HEK293 (cell line): Measurements from ENCODE around the gene ZNF296.

Experiments
- CTCF ChIA-PET: fragments of 350-600 bp; formaldehyde crosslinking; extraction: SDS; loops from one replicate; lab custom pipeline; 2021; ENCODE audit warnings: antibody characterized with exemption; lab: Yijun Ruan, JAX
- POLR2A ChIA-PET: fragments of 300-600 bp; formaldehyde crosslinking; extraction: SDS; loops from one replicate; lab custom pipeline; 2020; ENCODE audit warnings: antibody characterized with exemption, inconsistent platforms; lab: Yijun Ruan, JAX
- H3K27ac ChIP-seq: fragments of 200-500 bp; sonication (Bioruptor generic); 2 replicates; pipeline ENCODE4 v1.5.1; 2014; ENCODE audit warnings: low read depth, low read length, control low read depth, inconsistent platforms; ENCODE audit errors: extremely low read depth
- H3K36me3 ChIP-seq, 2 experiments: fragments of 200-500 bp in 1 of 2; sonication (Bioruptor generic) in 1 of 2; 1 replicate in 1 of 2; 2 replicates in 1 of 2; pipeline ENCODE4 v1.5.1; 2014 to 2017; ENCODE audit warnings: inconsistent platforms in 2 of 2, low read length in 2 of 2; ENCODE audit not compliant: control insufficient read depth in 2 of 2, insufficient read depth in 1 of 2
- H3K4me1 ChIP-seq: fragments of 200-500 bp; sonication (Bioruptor generic); 2 replicates; pipeline ENCODE4 v1.5.1; 2014; ENCODE audit warnings: mild to moderate bottlenecking, low read length, inconsistent platforms; ENCODE audit not compliant: control insufficient read depth, insufficient read depth
- H3K4me3 ChIP-seq: 2 replicates; pipeline ENCODE4 v1.5.1; 2011; ENCODE audit warnings: low read depth, mild to moderate bottlenecking, control low read depth, low read length, moderate library complexity
- H3K9me3 ChIP-seq: fragments of 200-500 bp; sonication (Bioruptor generic); 2 replicates; pipeline ENCODE4 v1.5.1; 2014; ENCODE audit warnings: low read depth, low read length, inconsistent platforms; ENCODE audit not compliant: control insufficient read depth, insufficient read depth
- HIC1 ChIP-seq: fragments of 450-650 bp; formaldehyde crosslinking; IDR thresholded peaks from 2 replicates; pipeline ENCODE4 v1.5.1; 2016; ENCODE audit warnings: missing biosample characterization, missing genetic modification characterization
- MEIS1 ChIP-seq: sonication (generic); formaldehyde crosslinking; IDR thresholded peaks from 2 replicates; pipeline ENCODE4 v1.8.1; 2022; ENCODE audit warnings: missing genetic modification reagents, mild to moderate bottlenecking, borderline replicate concordance
- OSR2 ChIP-seq: fragments of 450-650 bp; formaldehyde crosslinking; IDR thresholded peaks from 2 replicates; pipeline ENCODE4 v1.5.1; 2016; ENCODE audit warnings: missing biosample characterization, missing genetic modification characterization
- PRDM2 ChIP-seq: fragments of 450-650 bp; formaldehyde crosslinking; IDR thresholded peaks from 2 replicates; pipeline ENCODE4 v1.5.1; 2016; ENCODE audit warnings: missing biosample characterization, missing genetic modification characterization, borderline replicate concordance
- PRDM6 ChIP-seq: fragments of 450-650 bp; formaldehyde crosslinking; IDR thresholded peaks from 2 replicates; pipeline ENCODE4 v1.5.1; 2017; ENCODE audit warnings: missing biosample characterization, missing genetic modification characterization
- ZFP37 ChIP-seq: fragments of 450-650 bp; formaldehyde crosslinking; IDR thresholded peaks from 2 replicates; pipeline ENCODE4 v1.5.1; 2016; ENCODE audit warnings: missing biosample characterization, missing genetic modification characterization
- ZNF112 ChIP-seq: fragments of 450-650 bp; formaldehyde crosslinking; IDR thresholded peaks from 2 replicates; pipeline ENCODE4 v1.5.0; 2017; ENCODE audit warnings: missing biosample characterization, missing genetic modification characterization
- ZNF157 ChIP-seq: fragments of 450-650 bp; formaldehyde crosslinking; IDR thresholded peaks from 2 replicates; pipeline ENCODE4 v1.5.1; 2016; ENCODE audit warnings: missing biosample characterization, missing genetic modification characterization
- ZNF239 ChIP-seq: fragments of 450-650 bp; formaldehyde crosslinking; IDR thresholded peaks from 2 replicates; pipeline ENCODE4 v1.5.1; 2016; ENCODE audit warnings: missing biosample characterization, missing genetic modification characterization
- ZNF292 ChIP-seq: fragments of 450-650 bp; formaldehyde crosslinking; IDR thresholded peaks from 2 replicates; pipeline ENCODE4 v1.5.1; 2016; ENCODE audit warnings: low read depth, missing biosample characterization, missing genetic modification characterization, borderline replicate concordance
- ZNF426 ChIP-seq: fragments of 450-650 bp; formaldehyde crosslinking; IDR thresholded peaks from 2 replicates; pipeline ENCODE4 v1.5.1; 2017; ENCODE audit warnings: missing biosample characterization, missing genetic modification characterization, mild to moderate bottlenecking, inconsistent platforms, moderate library complexity
- ZNF449 ChIP-seq: fragments of 450-650 bp; formaldehyde crosslinking; IDR thresholded peaks from 2 replicates; pipeline ENCODE4 v1.5.1; 2017; ENCODE audit warnings: missing biosample characterization, mild to moderate bottlenecking, missing genetic modification characterization, moderate library complexity
- ZNF488 ChIP-seq: fragments of 450-650 bp; formaldehyde crosslinking; IDR thresholded peaks from 2 replicates; pipeline ENCODE4 v1.5.1; 2016; ENCODE audit warnings: missing biosample characterization, missing genetic modification characterization
- ZNF529 ChIP-seq: fragments of 450-650 bp; formaldehyde crosslinking; IDR thresholded peaks from 2 replicates; pipeline ENCODE4 v1.5.1; 2017; ENCODE audit warnings: missing genetic modification characterization, missing biosample characterization; ENCODE audit not compliant: insufficient replicate concordance
- ZNF530 ChIP-seq: fragments of 450-650 bp; formaldehyde crosslinking; IDR thresholded peaks from 2 replicates; pipeline ENCODE4 v1.5.1; 2016; ENCODE audit warnings: low read depth, missing biosample characterization, missing genetic modification characterization
- ZNF629 ChIP-seq: fragments of 450-650 bp; formaldehyde crosslinking; IDR thresholded peaks from 2 replicates; pipeline ENCODE4 v1.5.1; 2017; ENCODE audit warnings: missing biosample characterization, missing genetic modification characterization
- ZNF830 ChIP-seq: fragments of 450-650 bp; IDR thresholded peaks from 2 replicates; pipeline ENCODE4 v1.5.0; 2018; ENCODE audit warnings: missing biosample characterization, missing genetic modification characterization, low read depth, mild to moderate bottlenecking, moderate library complexity
- ZSCAN16 ChIP-seq: fragments of 450-650 bp; formaldehyde crosslinking; IDR thresholded peaks from 2 replicates; pipeline ENCODE4 v1.5.1; 2016; ENCODE audit warnings: missing biosample characterization, missing genetic modification characterization

The ZNF296 gene

GRCh38 chr19:45046355-45046754 lies 29.9 kb downstream of the ZNF296 start (continued):
- no peak for TF ChIP-seq ZNF112

- TF ChIP-seq ZSCAN16 (tag by site-specific recombination) (no peak), ZNF830 (tag by site-specific recombination) (no peak), PRDM6 (tag by site-specific recombination) (no peak), ZNF426 (tag by site-specific recombination) (no peak), ZNF529 (no peak), ZNF530 (tag by site-specific recombination) (no peak), ZNF629 (no peak)
- POLR2A ChIA-PET: interaction anchor here (0.8 to 1.1 kb wide), 2 partner anchors 17 to 136 kb away, joined by 3 read pairs; no protein-coding TSS in a partner anchor
- Histone ChIP-seq H3K4me3 (no peak overlapping the region), H3K36me3 (peaks cover 64 to 78% of the 10 kb centered on the region in 2 experiments), H3K27ac (no peak overlapping the region; the same call in none of the 2 replicates), H3K4me1 (no peaks in the 10 kb centered on the region), H3K9me3 (no peaks in the 10 kb centered on the region)
- CTCF ChIA-PET: interaction anchor here (0.6 to 9.8 kb wide), 6 partner anchors 12 to 1300 kb away, joined by 3 to 65 read pairs (median 3); no protein-coding TSS in a partner anchor
These were observed 30.5 kb downstream of the ZNF296 start for GRCh38 chr19:45045671-45046353.

- Histone ChIP-seq H3K36me3 (peaks cover 60 to 64% of the 10 kb centered on the region in 2 experiments), H3K27ac (no peak overlapping the region), H3K4me3 (no peak overlapping the region), H3K9me3 (no peaks in the 10 kb centered on the region), H3K4me1 (peaks cover 7% of the 10 kb centered on the region)
- CTCF ChIA-PET: interaction anchor here (0.8 to 9.8 kb wide), 2 partner anchors 20 to 33 kb away, joined by 4 to 65 read pairs; no protein-coding TSS in a partner anchor
- POLR2A ChIA-PET: interaction anchor here (0.7 to 1.0 kb wide), 2 partner anchors 192 to 628 kb away, joined by 3 to 6 read pairs; no protein-coding TSS in a partner anchor
- no peak for TF ChIP-seq MEIS1 (CRISPR knock-in tag)
- TF ChIP-seq ZNF239 (tag by site-specific recombination): no peak
- TF ChIP-seq ZNF488: no peak
- no peak for TF ChIP-seq ZNF292 (tag by site-specific recombination)
- TF ChIP-seq ZNF449 (tag by site-specific recombination): no peak
- TF ChIP-seq PRDM2 (tag by site-specific recombination): no peak
- no peak for TF ChIP-seq ZNF157 (tag by site-specific recombination)
- no peak for TF ChIP-seq OSR2 (tag by site-specific recombination)
- TF ChIP-seq HIC1 (tag by site-specific recombination): no peak
- no peak for TF ChIP-seq ZFP37 (tag by site-specific recombination)
These were observed 35.2 kb downstream of the ZNF296 start for GRCh38 chr19:45041125-45041524.
